Activated CD8-positive, alpha-beta memory T cell treated with anti-CD3 and anti-CD28 coated beads, Interleukin-2, amount 10 ng/mL, durations not matched to agents 7 days and 5 days (primary cell): ENCODE results near the gene ARPC5. TPM values are rescaled to one million over a fixed set of nuclear protein-coding genes. Genes with fewer than 3 reads are reported as not detected.
A peak's percentile ranks its signal among the peaks of the same experiment; 100 is the strongest.

Experiments
- ATAC-seq: fragments of 150-1000 bp; cut with Tn5 transposase; one replicate; pipeline ENCODE4 v1.10.0; 2021; ENCODE audit warnings: moderate library complexity
- CTCF ChIA-PET: fragments of 350-600 bp; sonication (Branson Sonifier 250); formaldehyde crosslinking; loops from one replicate; lab custom pipeline; 2021; ENCODE audit warnings: antibody characterized with exemption; lab: Charles Lee
- DNase-seq: peaks from one replicate; pipeline ENCODE4 v3.0.0-alpha.2; 2020
- H3K27ac Mint-ChIP-seq: one replicate; pipeline ENCODE4 v1.8.0; 2021; ENCODE audit warnings: mild to moderate bottlenecking, mixed read lengths
- H3K27me3 Mint-ChIP-seq: one replicate; pipeline ENCODE4 v1.8.0; 2021; ENCODE audit warnings: mixed read lengths
- H3K36me3 Mint-ChIP-seq: one replicate; pipeline ENCODE4 v1.8.0; 2021; ENCODE audit warnings: mild to moderate bottlenecking, mixed read lengths
- H3K4me1 Mint-ChIP-seq: one replicate; pipeline ENCODE4 v1.8.0; 2021; ENCODE audit warnings: mixed read lengths
- H3K4me3 Mint-ChIP-seq: one replicate; pipeline ENCODE4 v1.8.0; 2021; ENCODE audit warnings: mild to moderate bottlenecking, moderate library complexity, mixed read lengths
- H3K9me3 Mint-ChIP-seq: one replicate; pipeline ENCODE4 v1.8.0; 2022; ENCODE audit warnings: low read depth, mixed read lengths
- total RNA-seq, 2 experiments: library from RNA; stranded (reverse); gene quantifications; one replicate each; pipeline ENCODE4 v1.2.3, GENCODE V29; 2021

ARPC5 gene
- total RNA-seq, 2 experiments from 2014 or later = 205 to 216 TPM

DNA sequence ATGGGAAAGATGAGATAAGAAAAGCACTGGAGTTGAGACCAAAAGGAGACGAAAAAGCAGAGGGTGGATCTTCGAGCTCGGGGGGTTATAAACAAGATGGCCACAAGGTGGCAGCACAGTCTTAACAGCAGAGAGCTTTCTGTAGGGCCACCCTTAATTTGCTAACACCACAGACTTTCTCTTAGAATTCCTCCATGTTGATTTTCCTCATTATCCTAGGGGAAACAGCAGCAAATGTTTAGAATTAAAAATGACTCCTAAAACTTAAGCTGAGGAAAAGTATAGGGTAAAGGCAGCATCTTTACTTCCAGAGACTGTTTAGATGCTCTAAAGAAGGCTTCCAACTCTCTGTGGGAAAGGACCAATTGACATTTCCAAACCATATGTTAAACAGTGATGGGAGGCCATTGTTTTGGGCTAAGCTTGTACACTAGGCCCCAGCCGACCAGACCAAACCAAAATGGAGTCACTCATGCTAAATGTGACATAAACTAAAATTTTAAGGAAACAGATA lies 20.0 kb upstream of the ARPC5 start:
- H3K36me3 Mint-ChIP-seq = no peaks in the 10 kb centered on the region
- no peak overlapping the region for H3K27ac Mint-ChIP-seq
- peaks cover 37% of the 10 kb centered on the region for H3K4me1 Mint-ChIP-seq
- H3K4me3 Mint-ChIP-seq = no peak overlapping the region
- H3K9me3 Mint-ChIP-seq = no peaks in the 10 kb centered on the region
- ATAC-seq (peak; percentile 62), DNase-seq (peak; percentile 79)
- peaks cover 2% of the 10 kb centered on the region for H3K27me3 Mint-ChIP-seq
- CTCF ChIA-PET = interaction anchor here (0.7 to 5.7 kb wide), 32 partner anchors 9 to 731 kb away, joined by 3 to 104 read pairs (median 3); partner anchors contain the start of genes ARPC5 and C1orf21

DNA sequence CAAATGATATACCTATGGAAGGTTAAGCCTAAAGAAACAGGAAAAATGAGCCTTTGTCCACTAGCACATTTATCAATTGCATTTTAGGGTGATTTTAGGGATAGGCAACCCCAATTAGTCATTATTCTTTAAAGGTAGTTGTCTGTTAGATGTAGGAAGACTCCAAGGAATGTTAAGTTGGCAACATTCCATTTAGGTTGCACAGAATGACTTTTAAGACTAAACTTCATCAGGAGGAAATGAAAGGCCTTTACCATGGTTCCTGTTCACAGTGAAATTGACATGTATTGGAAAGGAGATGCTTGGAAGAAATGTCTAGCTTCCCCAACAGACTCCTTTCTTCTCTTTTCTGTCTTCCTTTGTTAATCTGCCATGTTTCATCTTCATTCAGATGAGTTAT lies 19.1 kb upstream of the ARPC5 start:
- H3K4me1 Mint-ChIP-seq = peaks cover 37% of the 10 kb centered on the region
- no peaks in the 10 kb centered on the region for H3K36me3 Mint-ChIP-seq
- CTCF ChIA-PET = interaction anchor here (0.8 to 5.7 kb wide), 16 partner anchors 8 to 315 kb away, joined by 3 to 104 read pairs (median 3); partner anchors contain the start of gene ARPC5
- no peak for DNase-seq
- no peaks in the 10 kb centered on the region for H3K9me3 Mint-ChIP-seq
- peaks cover 2% of the 10 kb centered on the region for H3K27me3 Mint-ChIP-seq
- no peak overlapping the region for H3K4me3 Mint-ChIP-seq
- ATAC-seq = no peak
- no peak overlapping the region for H3K27ac Mint-ChIP-seq

DNA sequence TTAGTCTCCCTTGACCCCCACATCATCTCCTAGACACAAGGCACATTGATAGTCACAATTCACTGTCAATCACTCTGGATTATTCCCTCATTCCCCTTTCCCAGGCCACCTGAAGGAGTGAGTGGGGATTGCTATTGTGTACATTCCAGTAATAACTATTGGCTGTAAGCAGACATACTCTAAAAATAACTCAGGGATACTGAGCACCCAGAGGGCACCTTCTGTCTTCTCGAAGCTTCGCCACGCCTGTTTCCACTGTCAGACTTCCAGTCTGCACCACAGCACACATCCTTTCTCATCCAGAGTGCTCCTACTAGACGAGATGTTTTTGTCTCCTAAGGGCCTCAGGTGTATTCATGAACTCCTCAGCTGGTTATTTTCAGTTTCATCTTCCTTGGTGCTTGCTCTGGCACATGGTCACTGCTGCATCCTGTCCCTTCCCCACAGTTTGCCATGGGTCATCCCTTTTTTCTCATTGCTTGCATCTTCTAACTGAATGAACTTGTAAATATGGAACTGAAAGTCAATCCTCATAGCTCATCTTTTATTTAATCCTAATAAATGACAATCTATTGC lies 18.4 kb upstream of the ARPC5 start:
- no peak for DNase-seq
- H3K4me1 Mint-ChIP-seq = peaks cover 37% of the 10 kb centered on the region
- no peak overlapping the region for H3K27ac Mint-ChIP-seq
- no peaks in the 10 kb centered on the region for H3K27me3 Mint-ChIP-seq
- no peaks in the 10 kb centered on the region for H3K9me3 Mint-ChIP-seq
- H3K4me3 Mint-ChIP-seq = no peak overlapping the region
- CTCF ChIA-PET = interaction anchor here (0.8 to 5.7 kb wide), 7 partner anchors 16 to 261 kb away, joined by 3 to 104 read pairs (median 12); partner anchors contain the start of gene ARPC5
- H3K36me3 Mint-ChIP-seq = no peaks in the 10 kb centered on the region
- ATAC-seq = no peak

DNA sequence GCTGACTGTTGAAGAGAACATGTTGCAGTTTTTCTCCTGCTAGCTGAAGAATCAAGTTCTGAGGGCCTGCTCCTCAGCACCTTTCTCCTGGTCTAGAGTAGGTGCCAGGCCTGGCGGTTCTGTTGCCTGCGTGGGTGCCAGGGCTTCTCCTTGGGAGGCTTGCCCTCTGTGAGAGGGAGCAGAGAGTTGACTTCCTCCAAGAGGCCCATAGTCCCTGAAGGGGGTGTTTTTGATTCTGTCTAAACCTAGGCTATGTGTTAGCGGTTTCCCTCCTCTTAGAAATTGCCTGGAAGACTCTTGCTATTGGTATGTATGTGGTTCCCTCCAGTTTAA lies 17.8 kb upstream of the ARPC5 start:
- no peaks in the 10 kb centered on the region for H3K9me3 Mint-ChIP-seq
- no peaks in the 10 kb centered on the region for H3K36me3 Mint-ChIP-seq
- no peak overlapping the region for H3K4me3 Mint-ChIP-seq
- peaks cover 37% of the 10 kb centered on the region for H3K4me1 Mint-ChIP-seq
- no peak overlapping the region for H3K27ac Mint-ChIP-seq
- ATAC-seq = no peak
- H3K27me3 Mint-ChIP-seq = no peaks in the 10 kb centered on the region
- no peak for DNase-seq
- CTCF ChIA-PET = interaction anchor here (1.3 to 5.7 kb wide), 5 partner anchors 9 to 262 kb away, joined by 6 to 104 read pairs (median 12); partner anchors contain the start of gene ARPC5

DNA sequence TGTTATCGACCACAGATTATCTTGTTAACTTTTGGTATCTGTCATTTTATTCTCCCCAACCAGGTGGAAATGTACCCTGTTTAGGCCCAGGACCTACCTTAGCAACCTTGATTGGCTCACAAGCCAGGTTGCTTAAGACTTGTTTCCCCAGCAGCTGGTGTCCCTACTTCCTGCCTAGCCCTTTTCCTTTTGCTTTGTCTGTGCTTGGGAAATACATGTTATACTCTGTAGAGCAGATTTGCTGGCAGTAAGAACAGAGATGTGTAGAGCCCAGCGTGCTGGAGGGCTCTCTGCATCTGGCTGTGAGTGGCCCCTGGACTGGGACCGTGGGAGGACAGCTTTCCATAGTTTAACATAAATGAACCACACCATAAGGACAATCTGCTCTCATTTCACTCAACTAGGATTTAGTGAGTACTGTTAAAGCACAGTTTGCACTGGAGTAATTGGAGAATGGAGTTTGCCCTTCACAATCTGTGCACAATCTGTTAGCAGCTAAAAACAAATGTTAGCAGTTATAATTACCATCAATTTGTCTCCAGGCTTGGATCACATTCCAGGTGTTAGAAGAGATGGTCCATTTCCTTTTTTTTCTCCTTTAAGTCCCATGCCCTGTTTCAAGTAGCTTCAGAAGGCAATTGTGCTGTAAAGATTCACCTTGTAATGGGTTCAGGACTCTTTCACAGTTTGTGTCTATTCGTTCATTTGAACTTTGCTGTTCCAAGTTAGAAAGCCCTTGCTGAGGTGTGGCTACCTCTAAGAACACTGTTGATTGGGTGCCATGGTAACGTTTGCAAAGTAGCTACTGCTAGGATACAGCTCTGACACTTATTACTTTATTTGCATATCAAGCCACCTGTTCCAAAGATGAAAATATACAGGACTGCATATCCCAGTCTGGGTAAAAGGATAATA lies 17.2 kb upstream of the ARPC5 start, which contains the start of gene APOBEC4:
Gene APOBEC4, minus strand, starts transcription at position 770 of the 915 bp plus-strand sequence. CDS start 4,535 bp downstream, outside the sequence.
- peaks cover 37% of the 10 kb centered on the region for H3K4me1 Mint-ChIP-seq
- DNase-seq = no peak
- peak within 1 kb of the TSS; percentile 82 for H3K27ac Mint-ChIP-seq
- H3K27me3 Mint-ChIP-seq = no peaks in the 10 kb centered on the region
- no peaks in the 10 kb centered on the region for H3K36me3 Mint-ChIP-seq
- ATAC-seq = no peak
- CTCF ChIA-PET = interaction anchor here (0.9 to 5.7 kb wide), 5 partner anchors 8 to 262 kb away, joined by 3 to 104 read pairs (median 12); partner anchors contain the start of gene ARPC5
- H3K4me3 Mint-ChIP-seq = no peak within 1 kb of the TSS
- no peaks in the 10 kb centered on the region for H3K9me3 Mint-ChIP-seq

DNA sequence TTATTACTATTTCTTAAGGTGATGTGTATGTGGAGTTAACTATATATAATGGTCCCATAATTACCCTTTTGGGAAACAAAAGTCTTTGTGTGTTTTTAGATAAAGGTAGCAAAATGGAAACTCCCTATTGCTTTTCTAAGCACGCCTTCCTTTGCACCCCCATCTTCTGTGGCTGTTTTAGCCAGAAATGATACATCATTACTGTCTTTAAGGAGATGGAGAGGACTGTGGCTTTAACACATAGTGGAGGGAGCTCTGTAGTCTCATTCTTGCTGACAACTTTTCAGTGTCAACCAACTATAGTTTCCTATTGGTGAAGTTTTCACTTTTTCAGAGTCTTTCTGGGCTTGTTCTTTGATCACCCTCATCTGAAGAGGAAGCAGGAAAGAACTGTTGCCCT lies 16.5 kb upstream of the ARPC5 start:
- ATAC-seq (peak; percentile 81), DNase-seq (peak; percentile 49)
- Mint-ChIP-seq H3K27me3 (no peaks in the 10 kb centered on the region), H3K4me1 (peaks cover 37% of the 10 kb centered on the region), H3K36me3 (no peaks in the 10 kb centered on the region), H3K9me3 (no peaks in the 10 kb centered on the region), H3K27ac (peak overlapping the region; percentile 82), H3K4me3 (no peak overlapping the region)
- CTCF ChIA-PET = interaction anchor here (0.9 to 5.7 kb wide), 4 partner anchors 10 to 263 kb away, joined by 3 to 104 read pairs (median 25); partner anchors contain the start of gene ARPC5

DNA sequence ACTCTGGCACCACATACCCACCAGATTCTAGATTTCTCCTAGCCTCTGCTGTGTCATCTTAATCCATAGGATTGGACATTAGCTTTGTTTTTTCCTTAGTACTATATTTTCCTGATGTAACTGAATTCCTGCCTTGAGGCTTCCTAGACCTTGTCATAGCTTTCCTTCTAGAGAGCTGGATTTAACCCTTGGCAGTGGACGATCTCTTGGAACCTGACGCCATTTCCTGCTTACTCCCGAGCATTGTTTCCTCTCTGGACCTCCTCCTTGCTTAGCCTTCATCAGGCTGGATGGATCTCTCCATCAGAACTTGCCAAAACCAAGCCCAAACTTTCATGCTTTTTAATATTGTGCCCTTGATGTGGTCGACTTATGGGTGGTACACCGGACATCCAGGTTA lies 16.0 kb upstream of the ARPC5 start:
- DNase-seq (no peak), ATAC-seq (no peak)
- H3K27me3 Mint-ChIP-seq = no peaks in the 10 kb centered on the region
- H3K4me1 Mint-ChIP-seq = peaks cover 37% of the 10 kb centered on the region
- CTCF ChIA-PET = interaction anchor here (0.8 to 5.7 kb wide), 4 partner anchors 9 to 264 kb away, joined by 3 to 104 read pairs (median 22); partner anchors contain the start of gene ARPC5
- H3K27ac Mint-ChIP-seq = peak overlapping the region; percentile 82
- no peaks in the 10 kb centered on the region for H3K9me3 Mint-ChIP-seq
- no peak overlapping the region for H3K4me3 Mint-ChIP-seq
- H3K36me3 Mint-ChIP-seq = no peaks in the 10 kb centered on the region

DNA sequence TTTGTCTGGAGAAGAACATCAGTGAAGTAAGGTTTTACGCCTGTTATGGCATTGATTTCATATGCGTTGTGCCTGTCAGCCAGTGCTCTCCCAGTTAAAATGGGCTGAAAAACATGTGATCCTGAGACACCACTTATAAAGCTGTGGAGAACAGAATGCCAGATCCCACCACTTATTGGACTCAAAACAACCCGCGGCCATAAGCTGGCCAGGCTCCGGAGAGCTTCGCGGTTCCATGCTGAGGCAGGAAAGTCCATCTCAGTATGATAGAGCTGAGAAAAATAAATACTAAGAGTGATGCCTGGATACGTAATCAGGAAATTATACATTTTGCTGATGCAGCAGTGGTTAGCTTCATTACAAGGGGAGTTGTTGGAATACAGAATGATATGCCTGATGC lies 12.5 kb upstream of the ARPC5 start:
- Mint-ChIP-seq H3K27ac (no peak overlapping the region), H3K9me3 (no peaks in the 10 kb centered on the region), H3K4me3 (no peak overlapping the region), H3K4me1 (peaks cover 19% of the 10 kb centered on the region), H3K27me3 (peaks cover 2% of the 10 kb centered on the region), H3K36me3 (no peaks in the 10 kb centered on the region)
- CTCF ChIA-PET = interaction anchor here (1.2 kb wide), 1 partner anchor 37 kb away, joined by 4 read pairs; no protein-coding TSS in a partner anchor
- ATAC-seq (no peak), DNase-seq (no peak)

DNA sequence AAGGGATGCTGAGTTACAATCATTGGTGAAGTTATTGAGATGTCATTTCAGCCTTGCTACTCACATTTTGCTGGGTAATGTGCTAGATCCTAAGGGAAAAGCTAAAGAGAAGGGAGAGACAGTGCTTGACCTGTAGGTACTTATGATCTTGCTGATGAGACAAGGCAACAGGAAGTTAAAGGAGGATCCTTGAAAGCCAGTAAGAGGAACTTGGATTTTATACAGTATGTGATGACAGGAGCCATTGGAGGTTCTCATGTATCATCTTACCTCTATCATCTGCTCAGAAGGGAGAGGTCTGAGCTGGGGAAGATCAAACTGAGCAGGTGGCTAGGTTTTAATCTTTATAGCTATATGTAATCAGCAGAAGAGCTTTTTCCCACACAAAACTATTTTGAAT lies 11.2 kb upstream of the ARPC5 start:
- Mint-ChIP-seq H3K27ac (no peak overlapping the region), H3K4me3 (no peak overlapping the region), H3K9me3 (no peaks in the 10 kb centered on the region), H3K36me3 (no peaks in the 10 kb centered on the region), H3K4me1 (peaks cover 9% of the 10 kb centered on the region), H3K27me3 (peaks cover 2% of the 10 kb centered on the region)
- CTCF ChIA-PET = interaction anchor here (1.0 to 1.9 kb wide), 4 partner anchors 9 to 269 kb away, joined by 3 to 14 read pairs (median 4); no protein-coding TSS in a partner anchor
- ATAC-seq = no peak
- DNase-seq = no peak

DNA sequence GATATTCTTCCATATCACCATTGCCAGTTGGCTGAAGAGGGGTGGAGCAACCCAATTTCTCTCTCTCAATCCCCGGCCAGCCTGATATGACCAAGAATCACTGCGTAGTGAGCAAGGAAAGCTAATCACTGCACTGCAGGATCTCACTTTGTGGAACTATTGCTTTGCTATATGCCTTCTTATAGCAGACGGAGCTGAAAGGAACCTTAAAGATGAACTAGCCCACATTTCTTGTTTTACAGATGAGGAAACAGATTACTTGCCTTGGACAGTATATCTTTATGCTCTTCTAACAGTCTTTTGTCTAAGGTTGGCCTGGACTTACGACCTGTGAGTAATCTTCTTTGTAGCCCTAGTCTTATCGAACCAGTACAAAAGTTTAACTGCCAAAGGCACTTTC lies 9.9 kb upstream of the ARPC5 start:
- CTCF ChIA-PET = interaction anchor here (0.6 to 2.1 kb wide), 4 partner anchors 7 to 1356 kb away, joined by 4 to 14 read pairs (median 8); partner anchors contain the start of gene APOBEC4
- Mint-ChIP-seq H3K27ac (no peak overlapping the region), H3K36me3 (no peaks in the 10 kb centered on the region), H3K9me3 (no peaks in the 10 kb centered on the region), H3K27me3 (peaks cover 7% of the 10 kb centered on the region), H3K4me3 (no peak overlapping the region), H3K4me1 (peaks cover 6% of the 10 kb centered on the region)
- DNase-seq (no peak), ATAC-seq (no peak)

DNA sequence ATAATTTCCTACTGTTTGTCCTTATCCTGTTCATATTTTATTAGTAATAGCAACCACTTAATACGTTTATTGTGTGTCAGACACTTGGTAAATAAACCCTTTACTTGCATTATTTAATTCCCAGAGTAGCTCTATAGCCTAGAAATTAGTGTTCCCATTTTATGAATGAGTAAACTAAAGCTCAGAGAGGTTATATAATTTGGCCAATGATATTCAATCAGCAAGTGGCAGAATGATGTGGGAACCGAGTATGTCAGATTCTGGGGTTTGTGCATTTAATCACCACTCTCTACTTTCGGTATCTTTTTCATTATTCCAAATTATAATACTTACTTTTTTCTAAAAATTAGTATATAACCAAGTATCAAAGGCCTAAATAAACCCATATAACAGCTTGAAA lies 6.6 kb upstream of the ARPC5 start:
- Mint-ChIP-seq H3K4me3 (no peak overlapping the region), H3K27ac (no peak overlapping the region), H3K4me1 (peaks cover 7% of the 10 kb centered on the region), H3K9me3 (no peaks in the 10 kb centered on the region), H3K36me3 (peaks cover under 1% of the 10 kb centered on the region), H3K27me3 (peaks cover 22% of the 10 kb centered on the region)
- DNase-seq (no peak), ATAC-seq (no peak)
- CTCF ChIA-PET = interaction anchor here (0.7 kb wide), 1 partner anchor 10 kb away, joined by 3 read pairs; no protein-coding TSS in a partner anchor

DNA sequence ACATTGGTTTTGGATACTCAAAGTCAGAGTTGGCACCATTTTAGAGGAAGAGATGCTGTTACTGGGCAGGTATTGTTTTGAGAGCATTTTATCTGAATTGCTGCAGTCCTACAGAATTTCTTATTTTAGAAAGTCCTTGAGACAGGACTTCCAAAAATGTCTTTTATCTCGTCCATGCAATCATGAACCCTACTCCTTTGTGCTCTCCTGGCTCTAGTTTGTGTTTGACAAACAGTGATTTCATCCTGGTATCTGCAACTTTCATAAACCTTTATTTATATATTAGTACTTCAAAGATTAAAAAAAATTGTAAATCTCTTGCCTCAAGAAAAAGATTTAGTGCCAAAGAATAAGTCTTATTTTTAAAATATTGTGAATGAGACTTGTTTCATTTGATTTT lies 4.6 kb upstream of the ARPC5 start:
- ATAC-seq = no peak

More for the DNA sequence above, 4.6 kb upstream of the ARPC5 start:
- CTCF ChIA-PET = interaction anchor here (0.9 kb wide), 1 partner anchor 275 kb away, joined by 3 read pairs; no protein-coding TSS in a partner anchor
- no peaks in the 10 kb centered on the region for H3K9me3 Mint-ChIP-seq
- peaks cover 4% of the 10 kb centered on the region for H3K36me3 Mint-ChIP-seq
- peaks cover 24% of the 10 kb centered on the region for H3K27me3 Mint-ChIP-seq
- peaks cover 17% of the 10 kb centered on the region for H3K4me1 Mint-ChIP-seq
- H3K27ac Mint-ChIP-seq = no peak overlapping the region
- H3K4me3 Mint-ChIP-seq = no peak overlapping the region
- no peak for DNase-seq
